Ishikawa (cell line): ENCODE measurements around the gene RBM20.

ENCODE experiments used
- CEBPB ChIP-seq: IDR thresholded peaks from 2 replicates; pipeline ENCODE4 v1.6.1; 2012
- CREB1 ChIP-seq: IDR thresholded peaks from 2 replicates; pipeline ENCODE4 v1.6.1; 2012; ENCODE audit warnings: low read depth
- EGR1 ChIP-seq: IDR thresholded peaks from 2 replicates; pipeline ENCODE4 v1.6.1; 2012
- EP300 ChIP-seq: IDR thresholded peaks from 2 replicates; pipeline ENCODE4 v1.6.1; 2012; ENCODE audit warnings: borderline replicate concordance
- FOXM1 ChIP-seq: IDR thresholded peaks from 2 replicates; pipeline ENCODE4 v1.6.1; 2012; ENCODE audit warnings: low read depth, borderline replicate concordance
- MAX ChIP-seq: IDR thresholded peaks from 2 replicates; pipeline ENCODE4 v1.6.1; 2012
- NFIC ChIP-seq: IDR thresholded peaks from 2 replicates; pipeline ENCODE4 v1.6.1; 2012
- RAD21 ChIP-seq: IDR thresholded peaks from 2 replicates; pipeline ENCODE4 v1.6.1; 2012; ENCODE audit warnings: low read depth
- REST ChIP-seq: IDR thresholded peaks from 2 replicates; pipeline ENCODE4 v1.6.1; 2012; ENCODE audit warnings: low read depth, mild to moderate bottlenecking
- TAF1 ChIP-seq: IDR thresholded peaks from 2 replicates; pipeline ENCODE4 v1.6.1; 2012; ENCODE audit warnings: low read depth, mild to moderate bottlenecking
- TCF12 ChIP-seq: IDR thresholded peaks from 2 replicates; pipeline ENCODE4 v1.6.1; 2012; ENCODE audit warnings: low read depth
- TEAD4 ChIP-seq: IDR thresholded peaks from 2 replicates; pipeline ENCODE4 v1.6.1; 2012
- USF1 ChIP-seq: IDR thresholded peaks from 2 replicates; pipeline ENCODE4 v1.6.1; 2012
- YY1 ChIP-seq: IDR thresholded peaks from 2 replicates; pipeline ENCODE4 v1.6.1; 2012; ENCODE audit warnings: low read depth
- ZBTB7A ChIP-seq: IDR thresholded peaks from 2 replicates; pipeline ENCODE4 v1.6.1; 2012; ENCODE audit warnings: low read depth

RBM20 gene

GRCh38 chr10:110739811-110740271, 95.7 kb downstream of the RBM20 start:
- TF ChIP-seq USF1, result no peak
- TF ChIP-seq EGR1, result no peak
- TF ChIP-seq REST, result no peak
- no peak for TF ChIP-seq YY1
- TF ChIP-seq CREB1, result no peak
- no peak for TF ChIP-seq TEAD4
- TF ChIP-seq EP300, result no peak
- TF ChIP-seq NFIC, result no peak
- no peak for TF ChIP-seq TAF1
- TF ChIP-seq MAX, result no peak
- no peak for TF ChIP-seq ZBTB7A
- TF ChIP-seq CEBPB, result no peak
- no peak for TF ChIP-seq FOXM1
- no peak for TF ChIP-seq RAD21
- no peak for TF ChIP-seq TCF12

- TF ChIP-seq RAD21 (no peak), REST (no peak), TCF12 (no peak), EGR1 (no peak), TEAD4 (no peak), YY1 (no peak), USF1 (no peak), CREB1 (no peak), MAX (no peak), TAF1 (no peak), NFIC (no peak), FOXM1 (no peak), ZBTB7A (no peak), EP300 (no peak), CEBPB (no peak)
Observed at GRCh38 chr10:110742801-110743200, 98.7 kb downstream of the RBM20 start.

- TF ChIP-seq ZBTB7A (no peak), USF1 (no peak), YY1 (no peak), CREB1 (no peak), EGR1 (no peak), MAX (no peak), EP300 (no peak), NFIC (no peak), TEAD4 (no peak), RAD21 (no peak), TCF12 (no peak)
Observed at GRCh38 chr10:110744782-110745181, 100.6 kb downstream of the RBM20 start.

- no peak for TF ChIP-seq CREB1
- peak; percentile 98 for TF ChIP-seq RAD21
- TF ChIP-seq TEAD4, result peak; percentile 48
- no peak for TF ChIP-seq EGR1
Observed at GRCh38 chr10:110746254-110746826, 102.2 kb downstream of the RBM20 start.

GRCh38 chr10:110746969-110747608, 103.0 kb downstream of the RBM20 start:
- TF ChIP-seq EP300 (no peak), YY1 (no peak), CREB1 (no peak), TCF12 (no peak), CEBPB (no peak), USF1 (no peak), RAD21 (no peak), EGR1 (no peak), REST (no peak), MAX (no peak)
